GM10248 (cell line): ENCODE measurements around the gene IL1R2.

Experiments used
- CTCF ChIA-PET: fragments of 300-600 bp; sonication (Branson Sonifier 250); formaldehyde crosslinking; extraction: SDS; loops from one replicate; lab custom pipeline; 2021; ENCODE audit warnings: antibody characterized with exemption; lab: Yijun Ruan, JAX
- POLR2A ChIA-PET: fragments of 350-650 bp; sonication (Branson Sonifier 250); formaldehyde crosslinking; extraction: SDS; loops from one replicate; lab custom pipeline; 2020; ENCODE audit warnings: antibody characterized with exemption; lab: Yijun Ruan, JAX
- DNase-seq: peaks from one replicate; pipeline ENCODE4 v3.0.0; 2012; ENCODE audit errors: extremely low spot score
- CTCF ChIP-seq: IDR thresholded peaks from 2 replicates; pipeline ENCODE4 v1.5.1; 2012; ENCODE audit warnings: mild to moderate bottlenecking, low read depth; ENCODE audit errors: extremely low read depth, missing control alignments, control extremely low read depth

IL1R2 gene

GRCh38 chr2:102030502-102030854 lies 38.7 kb downstream of the IL1R2 start:
- CTCF ChIA-PET: interaction anchor here (1.0 to 1.4 kb wide), 4 partner anchors 10 to 210 kb away, joined by 3 to 5 read pairs (median 4); no protein-coding TSS in a partner anchor
- no peak for TF ChIP-seq CTCF
- POLR2A ChIA-PET: no interaction called here
- DNase-seq: no peak

GRCh38 chr2:102030855-102031527 lies 39.2 kb downstream of the IL1R2 start:
- ChIA-PET CTCF (interaction anchor here (1.0 to 2.7 kb wide), 4 partner anchors 11 to 209 kb away, joined by 3 to 11 read pairs (median 5); no protein-coding TSS in a partner anchor), POLR2A (no interaction called here)
- no peak for DNase-seq
- TF ChIP-seq CTCF: no peak

- TF ChIP-seq CTCF: no peak
- no peak for DNase-seq
- ChIA-PET POLR2A (no interaction called here), CTCF (interaction anchor here (1.1 to 2.8 kb wide), 4 partner anchors 12 to 208 kb away, joined by 3 to 13 read pairs (median 9); no protein-coding TSS in a partner anchor)
Observed at GRCh38 chr2:102032368-102033030, 40.7 kb downstream of the IL1R2 start.

- CTCF ChIA-PET: interaction anchor here (0.9 to 2.8 kb wide), 6 partner anchors 13 to 207 kb away, joined by 3 to 13 read pairs (median 5); no protein-coding TSS in a partner anchor
- no peak for TF ChIP-seq CTCF
- POLR2A ChIA-PET: no interaction called here
- peak; percentile 22 for DNase-seq
Observed at GRCh38 chr2:102033031-102033749, 41.4 kb downstream of the IL1R2 start.

- ChIA-PET CTCF (interaction anchor here (0.9 to 2.8 kb wide), 7 partner anchors 14 to 218 kb away, joined by 3 to 13 read pairs (median 3); no protein-coding TSS in a partner anchor), POLR2A (no interaction called here)
- TF ChIP-seq CTCF: no peak
- no peak for DNase-seq
Observed at GRCh38 chr2:102033750-102034682, 42.3 kb downstream of the IL1R2 start.
